GM12878 (cell line): ENCODE results near the gene LRRC27. TPM values are rescaled to one million over a fixed set of nuclear protein-coding genes. Genes with fewer than 3 reads are reported as not detected.

Source experiments
- ATAC-seq: fragments of 200-7000 bp; cut with Tn5 transposase; 3 replicates; pipeline ENCODE4 v1.9.1; 2020; ENCODE audit warnings: mild to moderate bottlenecking, moderate library complexity
- BruUV-seq: library from RNA; stranded (reverse); fragments of 400-500 nt; replicated peaks from 2 replicates; lab custom pipeline; 2021; lab: Mats Ljungman, UMichigan
- CTCF ChIA-PET: fragments of 300-600 bp; sonication (Branson Sonifier 250); formaldehyde crosslinking; extraction: SDS; loops from one replicate; lab custom pipeline; 2021; ENCODE audit warnings: inconsistent platforms; lab: Yijun Ruan, JAX
- POLR2A ChIA-PET: fragments of 350-600 bp; formaldehyde crosslinking; extraction: SDS; loops from one replicate; lab custom pipeline; 2021; ENCODE audit warnings: inconsistent platforms; lab: Charles Lee
- RAD21 ChIA-PET: fragments of 300-600 bp; sonication (Branson Sonifier 250); formaldehyde crosslinking; loops from one replicate; lab custom pipeline; 2023; ENCODE audit warnings: antibody characterized with exemption; ENCODE audit not compliant: unreplicated experiment; lab: Charles Lee
- SMC1A ChIA-PET: fragments of 300-600 bp; sonication (Branson Sonifier 250); formaldehyde crosslinking; loops from one replicate; lab custom pipeline; 2023; ENCODE audit not compliant: unreplicated experiment, uncharacterized antibody; lab: Charles Lee
- DNase-seq: peaks from one replicate; pipeline ENCODE4 v3.0.0-alpha.2; 2011; ENCODE audit warnings: low read depth, low spot score
- FAIRE-seq: peaks from 3 replicates; lab custom pipeline; 2011; peaks lifted over from hg19 to GRCh38; lab: Jason Lieb, UNC
- H2AFZ ChIP-seq: 2 replicates; pipeline ENCODE4 v1.6.0; 2011; ENCODE audit warnings: low read depth, low read length, control low read depth; ENCODE audit not compliant: control insufficient read depth
- H3K27ac ChIP-seq: 2 replicates; pipeline ENCODE4 v1.5.1; 2011; ENCODE audit warnings: control low read depth; ENCODE audit not compliant: control insufficient read depth, insufficient read depth
- H3K27me3 ChIP-seq, 2 experiments: replicated peaks in 1 of 2; 2 replicates each; pipeline versions ENCODE4 v1.6.0 to v1.6.1; 2011; ENCODE audit warnings: low read length in 1 of 2; ENCODE audit not compliant: control insufficient read depth in 2 of 2, insufficient read depth in 2 of 2
- H3K36me3 ChIP-seq, 2 experiments: 2 replicates each; pipeline ENCODE4 v1.5.1; 2011; ENCODE audit warnings: low read length in 1 of 2; ENCODE audit not compliant: control insufficient read depth in 2 of 2, insufficient read depth in 2 of 2
- H3K4me1 ChIP-seq: 2 replicates; pipeline ENCODE4 v1.6.1; 2011; ENCODE audit warnings: mild to moderate bottlenecking, low read length, moderate library complexity, mixed read lengths; ENCODE audit not compliant: control insufficient read depth, insufficient read depth
- H3K4me2 ChIP-seq: 2 replicates; pipeline ENCODE4 v1.6.0; 2011; ENCODE audit warnings: control low read depth; ENCODE audit not compliant: control insufficient read depth, insufficient read depth
- H3K4me3 ChIP-seq: fragments of 200-600 bp; sonication (generic); 2 replicates; pipeline ENCODE4 v1.5.1; 2016
- H3K79me2 ChIP-seq: 2 replicates; pipeline ENCODE4 v1.6.0; 2011; ENCODE audit warnings: low read length; ENCODE audit not compliant: control insufficient read depth, insufficient read depth
- H3K9ac ChIP-seq: 2 replicates; pipeline ENCODE4 v1.8.0; 2011; ENCODE audit warnings: low read length, control low read depth, mixed read lengths; ENCODE audit not compliant: control insufficient read depth, insufficient read depth
- H3K9me3 ChIP-seq: replicated peaks from 3 replicates; pipeline ENCODE4 v1.5.1; 2011; ENCODE audit warnings: mild to moderate bottlenecking, low read length; ENCODE audit not compliant: control insufficient read depth, insufficient read depth
- H4K20me1 ChIP-seq: 2 replicates; pipeline ENCODE4 v1.6.0; 2011; ENCODE audit not compliant: control insufficient read depth, insufficient read depth
- CEBPB ChIP-seq, 2 experiments: fragments of 150-350 bp in 1 of 2; IDR thresholded peaks; 2 replicates each; pipeline ENCODE4 v1.6.1; 2012 to 2014; ENCODE audit warnings: low read depth in 2 of 2, low read length in 2 of 2, borderline replicate concordance in 1 of 2, inconsistent platforms in 1 of 2
- CREB1 ChIP-seq: IDR thresholded peaks from 2 replicates; pipeline ENCODE4 v1.6.1; 2012; ENCODE audit warnings: low read depth, mild to moderate bottlenecking, inconsistent platforms
- HDAC6 ChIP-seq: fragments of 200-600 bp; sonication (generic); IDR thresholded peaks from one replicate; pipeline ENCODE4 v1.8.0; 2017; ENCODE audit warnings: antibody characterized with exemption; ENCODE audit not compliant: unreplicated experiment
- JUNB ChIP-seq: IDR thresholded peaks from 2 replicates; pipeline ENCODE4 v1.6.1; 2016; ENCODE audit warnings: antibody characterized with exemption, mild to moderate bottlenecking
- MYC ChIP-seq: IDR thresholded peaks from 2 replicates; pipeline ENCODE4 v1.6.1; 2011; ENCODE audit warnings: mild to moderate bottlenecking, low read length, moderate library complexity, inconsistent platforms; ENCODE audit not compliant: insufficient read depth, insufficient replicate concordance, insufficient read length, severe bottlenecking
- NFYA ChIP-seq: IDR thresholded peaks from 2 replicates; pipeline ENCODE4 v1.6.1; 2011; ENCODE audit warnings: low read depth, mild to moderate bottlenecking, low read length, improper control_type of control experiment, borderline replicate concordance
- NRF1 ChIP-seq: conservative IDR thresholded peaks from 2 replicates; pipeline ENCODE4 v1.6.1; 2011; ENCODE audit warnings: mild to moderate bottlenecking, low read depth, low read length, improper control_type of control experiment
- POLR2A ChIP-seq: IDR thresholded peaks from 2 replicates; pipeline ENCODE4 v1.6.1; 2011; ENCODE audit warnings: low read depth, mild to moderate bottlenecking, low read length
- POLR2AphosphoS2 ChIP-seq: IDR thresholded peaks from 2 replicates; pipeline ENCODE4 v1.6.1; 2011; ENCODE audit warnings: low read depth, mild to moderate bottlenecking, low read length, improper control_type of control experiment, moderate library complexity
- SREBF2 ChIP-seq: IDR thresholded peaks from 2 replicates; pipeline ENCODE4 v1.6.1; 2012; ENCODE audit warnings: mild to moderate bottlenecking, low read length
- ZNF207 ChIP-seq: fragments of 450-650 bp; IDR thresholded peaks from 2 replicates; pipeline ENCODE4 v1.6.1; 2014; ENCODE audit warnings: antibody characterized with exemption, mild to moderate bottlenecking, borderline replicate concordance
- ZNF384 ChIP-seq: IDR thresholded peaks from 2 replicates; pipeline ENCODE4 v1.6.1; 2012; ENCODE audit warnings: low read depth, mild to moderate bottlenecking, low read length, improper control_type of control experiment, borderline replicate concordance
- WGBS: methylation state at CpG from one replicate; pipeline ENCODE4 v1.1.6; 2016; ENCODE audit warnings: low lambda C conversion rate; ENCODE audit not compliant: insufficient replicate concordance, insufficient coverage; ENCODE audit errors: missing lambda C conversion rate; 5-methylcytosine and 5-hydroxymethylcytosine counted together
- in situ Hi-C: fragments of 300-500 bp; cut with MboI; formaldehyde crosslinking; loops from 9 replicates; pipeline ENCODE4 v1.14.3; 2018; ENCODE audit warnings: mixed read lengths
- intact Hi-C: fragments of 100-400 bp; cut with micrococcal nuclease; formaldehyde crosslinking; loops from one replicate; pipeline ENCODE4 v1.14.2; 2022; ENCODE audit not compliant: unreplicated experiment
- polyA plus RNA-seq, 11 experiments: library from polyadenylated mRNA; depleted of rRNA in 4 of 11; unstranded in 6 of 11; stranded (reverse) in 5 of 11; fragments of >200 nt; fragmentation: Nextera tagmentation in 4 of 11; fragmentation: Illumina TruSeq in 1 of 11; extraction: Ambion mirVana in 4 of 11; extraction: Trizol in 1 of 11; gene quantifications; 1 replicate in 1 of 11; 2 replicates in 10 of 11; pipeline versions ENCODE4 v1.2.1 to v1.2.3, GENCODE V29; 2011 to 2016; ENCODE audit warnings: inconsistent platforms in 2 of 11, missing spikeins in 2 of 11, low read depth in 1 of 11
- total RNA-seq, 4 experiments: library from RNA; depleted of rRNA in 3 of 4; stranded (reverse); fragments of >200 nt in 3 of 4; fragmentation: Illumina TruSeq in 1 of 4; extraction: Trizol in 1 of 4; gene quantifications; 2 replicates each; pipeline versions ENCODE4 v1.2.1 to v1.2.3, GENCODE V29; 2013 to 2021
- TF ChIP-seq, protein P1 (sequence below): IDR thresholded peaks from 2 replicates; pipeline ENCODE4 v1.6.1; 2012; ENCODE audit warnings: low read depth, low read length, improper control_type of control experiment
- TF ChIP-seq, protein P2 (sequence below): fragments of 450-650 bp; IDR thresholded peaks from 2 replicates; pipeline ENCODE4 v1.6.1; 2017; ENCODE audit warnings: low read depth, mild to moderate bottlenecking, moderate library complexity
- TF ChIP-seq, protein P3 (sequence below): fragments of 450-650 bp; IDR thresholded peaks from 2 replicates; pipeline ENCODE4 v1.6.1; 2017; ENCODE audit warnings: mild to moderate bottlenecking, low read depth, inconsistent platforms; ENCODE audit not compliant: poor library complexity, severe bottlenecking

LRRC27 gene
- total and polyA plus RNA-seq, 10 of the 15 experiments (the other 5 are each of a cell fraction or from before 2014, with no cell fraction given), result 0.48 to 6.9 (median 4.7) TPM

GRCh38 chr10:132373241-132373955, 41.4 kb downstream of the LRRC27 start:
- intact Hi-C loops, result no loop called here
- no peak for TF ChIP-seq NRF1
- no peak for TF ChIP-seq ZNF384
- no peak for TF ChIP-seq POLR2A
- no peak for TF ChIP-seq CREB1
- TF ChIP-seq CEBPB (IDR thresholded peaks at IDR 0.05; ENCODE audit: borderline replicate concordance in 1 of 2, low read depth in 2 of 2, low read length in 2 of 2), result no peak
- TF ChIP-seq POLR2AphosphoS2, result no peak
- no peak for TF ChIP-seq SREBF2
- no peak for TF ChIP-seq HDAC6
- TF ChIP-seq JUNB, result no peak
- no peak for TF ChIP-seq MYC
- TF ChIP-seq, protein P1, sequence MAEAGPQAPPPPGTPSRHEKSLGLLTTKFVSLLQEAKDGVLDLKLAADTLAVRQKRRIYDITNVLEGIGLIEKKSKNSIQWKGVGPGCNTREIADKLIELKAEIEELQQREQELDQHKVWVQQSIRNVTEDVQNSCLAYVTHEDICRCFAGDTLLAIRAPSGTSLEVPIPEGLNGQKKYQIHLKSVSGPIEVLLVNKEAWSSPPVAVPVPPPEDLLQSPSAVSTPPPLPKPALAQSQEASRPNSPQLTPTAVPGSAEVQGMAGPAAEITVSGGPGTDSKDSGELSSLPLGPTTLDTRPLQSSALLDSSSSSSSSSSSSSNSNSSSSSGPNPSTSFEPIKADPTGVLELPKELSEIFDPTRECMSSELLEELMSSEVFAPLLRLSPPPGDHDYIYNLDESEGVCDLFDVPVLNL, result no peak
- no peak for TF ChIP-seq NFYA
- no peak for TF ChIP-seq ZNF207
- TF ChIP-seq, protein P2, sequence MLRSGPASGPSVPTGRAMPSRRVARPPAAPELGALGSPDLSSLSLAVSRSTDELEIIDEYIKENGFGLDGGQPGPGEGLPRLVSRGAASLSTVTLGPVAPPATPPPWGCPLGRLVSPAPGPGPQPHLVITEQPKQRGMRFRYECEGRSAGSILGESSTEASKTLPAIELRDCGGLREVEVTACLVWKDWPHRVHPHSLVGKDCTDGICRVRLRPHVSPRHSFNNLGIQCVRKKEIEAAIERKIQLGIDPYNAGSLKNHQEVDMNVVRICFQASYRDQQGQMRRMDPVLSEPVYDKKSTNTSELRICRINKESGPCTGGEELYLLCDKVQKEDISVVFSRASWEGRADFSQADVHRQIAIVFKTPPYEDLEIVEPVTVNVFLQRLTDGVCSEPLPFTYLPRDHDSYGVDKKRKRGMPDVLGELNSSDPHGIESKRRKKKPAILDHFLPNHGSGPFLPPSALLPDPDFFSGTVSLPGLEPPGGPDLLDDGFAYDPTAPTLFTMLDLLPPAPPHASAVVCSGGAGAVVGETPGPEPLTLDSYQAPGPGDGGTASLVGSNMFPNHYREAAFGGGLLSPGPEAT, result no peak
- TF ChIP-seq, protein P3, sequence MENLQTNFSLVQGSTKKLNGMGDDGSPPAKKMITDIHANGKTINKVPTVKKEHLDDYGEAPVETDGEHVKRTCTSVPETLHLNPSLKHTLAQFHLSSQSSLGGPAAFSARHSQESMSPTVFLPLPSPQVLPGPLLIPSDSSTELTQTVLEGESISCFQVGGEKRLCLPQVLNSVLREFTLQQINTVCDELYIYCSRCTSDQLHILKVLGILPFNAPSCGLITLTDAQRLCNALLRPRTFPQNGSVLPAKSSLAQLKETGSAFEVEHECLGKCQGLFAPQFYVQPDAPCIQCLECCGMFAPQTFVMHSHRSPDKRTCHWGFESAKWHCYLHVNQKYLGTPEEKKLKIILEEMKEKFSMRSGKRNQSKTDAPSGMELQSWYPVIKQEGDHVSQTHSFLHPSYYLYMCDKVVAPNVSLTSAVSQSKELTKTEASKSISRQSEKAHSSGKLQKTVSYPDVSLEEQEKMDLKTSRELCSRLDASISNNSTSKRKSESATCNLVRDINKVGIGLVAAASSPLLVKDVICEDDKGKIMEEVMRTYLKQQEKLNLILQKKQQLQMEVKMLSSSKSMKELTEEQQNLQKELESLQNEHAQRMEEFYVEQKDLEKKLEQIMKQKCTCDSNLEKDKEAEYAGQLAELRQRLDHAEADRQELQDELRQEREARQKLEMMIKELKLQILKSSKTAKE, result no peak

More at GRCh38 chr10:132373241-132373955, 41.4 kb downstream of the LRRC27 start:
- FAIRE-seq (no peak), DNase-seq (no peak), ATAC-seq (no peak)
- WGBS, result 58% methylated on average over 25 of the region's 25 CpGs
- ChIA-PET CTCF (no interaction called here), POLR2A (no interaction called here), SMC1A (no interaction called here), RAD21 (no interaction called here)
- Histone ChIP-seq H2AFZ (no peak overlapping the region), H3K27me3 (no peaks in the 10 kb centered on the region; a peak in 1 of 4 replicates), H3K4me2 (no peak overlapping the region), H3K9ac (no peak overlapping the region), H3K4me1 (no peaks in the 10 kb centered on the region), H3K9me3 (no peaks in the 10 kb centered on the region), H3K4me3 (no peak overlapping the region), H3K27ac (no peak overlapping the region), H3K36me3 (no peaks in the 10 kb centered on the region), H3K79me2 (no peaks in the 10 kb centered on the region), H4K20me1 (no peaks in the 10 kb centered on the region)
- in situ Hi-C loops, result no loop called here
- BruUV-seq, result no TSS peak
